Esophagus squamous epithelium (tissue), 5 donors: ENCODE data around the gene OPA3. TPM values are rescaled to one million over a fixed set of nuclear protein-coding genes. Genes with fewer than 3 reads are reported as not detected.
A peak's percentile ranks its signal among the peaks of the same experiment; 100 is the strongest.

Experiments
- DNase-seq: peaks from one replicate; lab custom pipeline; 2025; lab: John Stamatoyannopoulos, UW
- H3K27ac ChIP-seq, 4 donors: fragments of 200-600 bp; sonication (generic); one replicate each; pipeline ENCODE4 v1.5.1; 2016 to 2019; ENCODE audit warnings: mild to moderate bottlenecking in 1 of 4
- H3K27me3 ChIP-seq, 4 donors: fragments of 200-600 bp; sonication (generic); 1 replicate in 3 of 4; 2 replicates in 1 of 4; pipeline versions ENCODE4 v1.5.1 to v1.6.0; 2017 to 2021; ENCODE audit warnings: antibody characterized with exemption in 1 of 4
- H3K36me3 ChIP-seq, 3 donors: fragments of 200-600 bp; sonication (generic); one replicate each; pipeline ENCODE4 v1.5.1; 2016 to 2019
- H3K4me1 ChIP-seq, 3 donors: fragments of 200-600 bp; sonication (generic); one replicate each; pipeline ENCODE4 v1.5.1; 2017 to 2019
- H3K4me3 ChIP-seq, 4 donors: fragments of 200-600 bp; sonication (generic); 1 replicate in 3 of 4; 2 replicates in 1 of 4; pipeline ENCODE4 v1.5.1; 2016 to 2019; ENCODE audit warnings: mild to moderate bottlenecking in 2 of 4, moderate library complexity in 1 of 4
- H3K9me3 ChIP-seq, 3 donors: fragments of 200-600 bp; sonication (generic); one replicate each; pipeline ENCODE4 v1.5.1; 2016 to 2019
- CTCF ChIP-seq, 6 experiments: fragments of 450-650 bp in 4 of 6; fragments of 200-600 bp in 2 of 6; sonication (generic) in 2 of 6; IDR thresholded peaks; one replicate each; pipeline ENCODE4 v1.5.1; 2016 to 2019; ENCODE audit warnings: antibody characterized with exemption in 6 of 6, mild to moderate bottlenecking in 4 of 6, moderate library complexity in 4 of 6
- POLR2A ChIP-seq, 4 donors: fragments of 450-650 bp; IDR thresholded peaks; one replicate each; pipeline ENCODE4 v1.6.1; 2017; ENCODE audit warnings: antibody characterized with exemption in 4 of 4, mild to moderate bottlenecking in 4 of 4, moderate library complexity in 3 of 4
- WGBS, 2 donors: methylation state at CpG; one replicate each; pipeline ENCODE4 v1.1.5; 2018; 5-methylcytosine and 5-hydroxymethylcytosine counted together
- intact Hi-C: fragments of 100-400 bp; cut with DNase I; formaldehyde crosslinking; loops from one replicate; pipeline ENCODE4 v1.15.0; 2022
- total RNA-seq, 4 donors: library from RNA; depleted of rRNA; stranded (reverse); fragments of >200 nt; gene quantifications; one replicate each; pipeline ENCODE4 v1.1.0, GENCODE V29; 2016
- donor health status: DM: yes; HTN: yes; CAD: no.

OPA3 gene
- total RNA-seq, 4 donors from 2014 or later, result 4.7 to 12.4 (median 10.1) TPM

GRCh38 chr19:45601115-45601514 is 16.5 kb upstream of the OPA3 start:
- H3K4me3 ChIP-seq, result peak overlapping the region; percentile 17 to 56 (median 44)
- H3K4me1 ChIP-seq, result peaks cover 4 to 50% (median 18%) of the 10 kb centered on the region in 3 donors
- H3K9me3 ChIP-seq, result no peaks in the 10 kb centered on the region
- H3K27me3 ChIP-seq, result peaks cover 6 to 80% (median 34%) of the 10 kb centered on the region in 4 donors
- DNase-seq, result no peak
- no peaks in the 10 kb centered on the region for H3K36me3 ChIP-seq
- H3K27ac ChIP-seq, result peak overlapping the region in 3 of 4 donors; percentile 45 to 58 (median 52)
- intact Hi-C loops, result no loop called here
- TF ChIP-seq POLR2A (IDR thresholded peaks at IDR 0.05) (no peak), CTCF (IDR thresholded peaks at IDR 0.05) (no peak)
- WGBS, 2 donors, result 35 to 43% methylated on average over 4 to 9 of the region's 10 CpGs

GRCh38 chr19:45600340-45600885 is 15.8 kb upstream of the OPA3 start:
- peak overlapping the region; percentile 16 to 58 (median 55) for H3K27ac ChIP-seq
- no peaks in the 10 kb centered on the region for H3K36me3 ChIP-seq
- H3K27me3 ChIP-seq, result peaks cover 6 to 87% (median 34%) of the 10 kb centered on the region in 4 donors
- H3K9me3 ChIP-seq, result no peaks in the 10 kb centered on the region
- peaks cover 4 to 50% (median 18%) of the 10 kb centered on the region in 3 donors for H3K4me1 ChIP-seq
- intact Hi-C loops, result no loop called here
- WGBS, 2 donors, result 38 to 41% methylated on average over 5 of the region's 5 CpGs
- H3K4me3 ChIP-seq, result peak overlapping the region in 3 of 4 donors; percentile 39 to 56 (median 48)
- DNase-seq, result no peak
- TF ChIP-seq POLR2A (IDR thresholded peaks at IDR 0.05) (no peak), CTCF (IDR thresholded peaks at IDR 0.05) (no peak)

- intact Hi-C loops, result loop anchor here (5.0 kb wide), 1 partner anchor 43 kb away; no protein-coding TSS in a partner anchor
- Histone ChIP-seq H3K4me3 (peak overlapping the region in 1 of 4 donors; percentile 56), H3K9me3 (no peaks in the 10 kb centered on the region), H3K4me1 (peaks cover 4 to 50% (median 18%) of the 10 kb centered on the region in 3 donors), H3K27me3 (peaks cover 6 to 98% (median 34%) of the 10 kb centered on the region in 4 donors), H3K36me3 (no peaks in the 10 kb centered on the region), H3K27ac (peak overlapping the region in 3 of 4 donors; percentile 25 to 63 (median 58))
- 3 to 15% methylated on average over 3 to 4 of the region's 13 CpGs for WGBS, 2 donors
- DNase-seq, result no peak
- TF ChIP-seq CTCF (IDR thresholded peaks at IDR 0.05), result no peak
- no peak for TF ChIP-seq POLR2A (IDR thresholded peaks at IDR 0.05)
These were observed 14.7 kb upstream of the OPA3 start for GRCh38 chr19:45599286-45599685.

GRCh38 chr19:45598267-45599001 is 13.8 kb upstream of the OPA3 start:
- peak overlapping the region in 2 of 4 donors; percentile 19 to 29 for H3K4me3 ChIP-seq
- peaks cover 6 to 99% (median 34%) of the 10 kb centered on the region in 4 donors for H3K27me3 ChIP-seq
- TF ChIP-seq POLR2A (IDR thresholded peaks at IDR 0.05) (no peak), CTCF (IDR thresholded peaks at IDR 0.05) (no peak)
- H3K4me1 ChIP-seq, result peaks cover 4 to 50% (median 18%) of the 10 kb centered on the region in 3 donors
- no peaks in the 10 kb centered on the region for H3K36me3 ChIP-seq
- intact Hi-C loops, result loop anchor here (5.0 kb wide), 1 partner anchor 44 kb away; no protein-coding TSS in a partner anchor
- H3K9me3 ChIP-seq, result no peaks in the 10 kb centered on the region
- 4 to 5% methylated on average over 17 to 20 of the region's 22 CpGs for WGBS, 2 donors
- no peak for DNase-seq
- peak overlapping the region in 3 of 4 donors; percentile 48 to 66 (median 63) for H3K27ac ChIP-seq
